ENCODE measurements around the gene OR6K2.

OR6K2 gene

DNA sequence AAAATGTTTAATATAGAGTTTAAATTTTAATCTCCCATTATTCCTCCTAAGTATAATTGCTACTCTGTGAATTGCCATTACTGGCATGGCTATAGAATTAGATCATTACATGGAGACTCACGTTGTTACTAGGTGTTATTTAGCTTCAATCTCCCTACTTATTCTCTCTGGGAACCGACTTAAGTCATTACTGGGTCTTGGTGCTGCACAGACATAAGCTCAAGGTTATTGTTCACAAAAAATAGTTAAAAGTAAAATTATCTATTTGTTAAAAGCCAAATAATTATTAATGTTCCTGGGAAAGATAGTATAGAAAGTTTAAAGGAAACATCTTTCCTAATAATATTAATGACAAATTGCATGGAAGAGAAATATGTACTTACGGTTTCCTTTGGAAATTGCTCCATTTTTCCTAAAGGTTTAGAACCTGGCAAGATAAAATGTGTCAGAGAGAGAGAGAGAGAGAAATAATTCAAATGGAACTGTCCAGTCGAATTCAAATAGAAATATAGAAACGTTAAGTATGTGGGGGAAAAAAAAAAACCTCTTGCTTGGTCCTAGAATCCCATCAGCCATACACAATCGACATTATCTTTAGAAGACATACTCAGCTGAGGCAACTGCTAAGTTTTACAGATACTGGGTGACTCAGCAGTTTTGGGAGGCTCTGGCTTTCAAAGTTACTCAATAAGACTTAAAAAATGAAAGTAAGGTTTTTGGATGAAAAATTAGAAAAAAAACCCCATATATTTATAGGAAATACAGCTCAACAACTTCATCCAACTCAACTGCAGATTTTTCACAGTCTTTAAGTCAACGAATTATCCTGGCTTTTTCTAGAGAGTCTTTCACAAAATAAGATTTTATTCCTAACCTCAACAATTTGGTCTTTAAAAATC lies 14.1 kb downstream of the OR6K2 start, which contains the start of gene SPTA1:
Gene SPTA1, minus strand, starts transcription at position 605 of the 899 bp plus-strand sequence. Its CDS starts 198 bp downstream, at position 407.
- no peak for DNase-seq (ENCODE audit: low read depth in 2 of 3, low spot score in 1 of 3)

DNA sequence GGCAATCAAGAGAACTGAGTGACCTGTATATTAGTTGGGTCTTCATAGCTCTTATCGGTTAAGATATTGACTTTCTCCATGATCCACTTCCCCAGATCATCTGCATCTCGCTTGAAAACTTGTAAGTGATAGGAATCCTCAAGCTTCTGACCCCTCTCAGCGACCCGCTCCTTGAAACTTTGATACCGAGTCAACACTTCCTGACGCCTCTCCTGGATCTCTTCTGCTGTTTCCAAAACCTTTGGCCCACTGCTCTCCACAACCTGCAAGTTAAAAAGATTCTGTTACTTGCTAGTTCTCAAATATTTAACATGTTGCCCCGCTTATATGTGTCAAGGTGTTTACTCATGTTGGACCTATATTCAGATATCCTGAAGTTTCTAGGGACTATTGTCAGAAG lies 15.4 kb downstream of the OR6K2 start:
- DNase-seq (ENCODE audit: low read depth in 2 of 3, low spot score in 1 of 3), result no peak

DNA sequence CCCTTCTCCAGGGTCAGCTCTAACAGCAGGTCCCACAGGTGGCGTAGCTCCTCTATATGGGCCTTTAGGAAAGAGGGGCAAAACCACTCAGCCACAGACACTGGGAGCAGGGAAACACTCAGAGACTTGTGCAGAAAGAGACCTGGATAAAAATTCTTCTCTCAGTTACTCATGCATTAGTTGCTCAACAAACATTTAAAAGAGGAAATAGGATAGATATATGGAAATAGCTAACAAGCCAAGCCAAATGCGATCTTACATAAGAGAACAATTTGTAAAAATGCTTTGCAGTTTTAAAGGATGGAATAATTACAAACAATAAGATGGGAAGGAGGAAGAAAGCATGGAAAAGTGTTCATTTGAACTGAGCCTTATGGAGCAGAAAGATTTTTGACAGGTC lies 18.8 kb downstream of the OR6K2 start:
- DNase-seq (ENCODE audit: low read depth in 2 of 3, low spot score in 1 of 3), result no peak

DNA sequence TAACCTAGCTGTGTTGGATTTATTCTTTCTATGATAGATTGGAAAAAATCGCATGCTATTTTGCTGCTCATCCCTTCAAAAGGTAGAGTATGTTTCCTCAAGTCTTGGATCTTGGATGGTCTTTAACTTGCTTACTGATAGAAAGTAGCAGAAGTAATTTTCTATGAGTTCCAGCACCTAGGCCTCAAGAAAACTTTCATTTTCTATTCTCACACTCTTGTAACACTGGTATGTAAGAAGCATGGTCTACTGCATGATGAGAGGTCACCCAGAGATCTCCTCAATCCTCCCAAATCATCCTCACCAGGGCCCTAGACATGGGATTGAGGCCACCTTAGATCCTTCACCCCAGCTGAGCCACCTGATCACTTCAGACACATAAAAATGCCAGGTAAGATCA lies 21.2 kb downstream of the OR6K2 start:
- no peak for DNase-seq (ENCODE audit: low read depth in 2 of 3, low spot score in 1 of 3)

DNA sequence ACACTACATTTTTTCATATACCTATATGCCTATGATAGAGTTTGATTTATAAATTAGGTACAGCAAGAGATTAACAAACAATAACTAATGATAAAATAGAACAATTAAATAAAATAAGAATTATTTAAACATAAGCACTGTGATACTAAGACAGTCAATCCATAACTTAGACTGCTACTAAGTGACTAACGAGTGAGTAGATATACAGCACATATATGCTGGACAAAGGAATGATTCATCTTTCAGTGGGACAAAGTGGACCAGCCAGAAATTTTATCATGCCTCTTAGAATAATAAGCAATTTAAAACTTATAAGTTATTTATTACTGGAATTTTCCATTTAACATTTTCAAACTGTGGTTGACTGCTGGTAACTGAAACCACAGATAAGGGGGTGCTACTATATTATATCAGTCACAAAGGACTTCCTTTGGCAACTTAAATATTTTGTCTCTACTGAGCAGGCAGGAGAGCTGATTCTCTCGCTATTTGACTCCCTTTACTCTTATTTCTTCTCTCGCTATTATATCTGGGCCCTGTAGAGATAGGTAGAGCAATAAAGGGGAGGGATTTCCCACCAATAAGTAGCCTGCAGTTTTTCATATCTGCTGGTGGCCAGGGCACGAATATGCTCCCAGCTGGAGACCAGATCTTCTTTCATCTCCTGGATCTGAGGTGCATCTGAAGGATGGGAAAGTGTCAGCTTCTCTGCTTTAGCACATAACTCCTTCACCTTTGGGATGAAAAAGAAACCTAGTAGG lies 24.7 kb downstream of the OR6K2 start:
- DNase-seq (ENCODE audit: low read depth in 2 of 3, low spot score in 1 of 3), result no peak

DNA sequence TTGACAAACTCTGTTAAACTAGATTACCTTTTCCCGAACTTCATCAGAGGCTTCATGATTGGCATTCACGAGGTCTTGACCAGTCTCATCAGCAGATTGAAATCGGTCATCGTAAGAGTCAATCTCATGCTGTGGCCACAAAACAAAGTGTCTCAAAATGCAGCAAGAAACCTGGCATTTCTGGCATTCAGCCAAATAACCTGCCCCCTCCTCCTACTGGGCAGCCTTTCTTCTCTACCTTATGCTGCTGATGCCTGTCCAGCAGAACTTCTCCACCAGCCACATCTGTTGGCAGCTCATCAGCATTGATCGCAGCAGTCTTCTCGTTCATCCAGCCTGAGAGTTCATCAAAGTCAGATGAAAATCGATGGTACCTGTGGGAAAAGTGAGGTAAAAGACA lies 26.1 kb downstream of the OR6K2 start:
- no peak for DNase-seq (ENCODE audit: low read depth in 2 of 3, low spot score in 1 of 3)

DNA sequence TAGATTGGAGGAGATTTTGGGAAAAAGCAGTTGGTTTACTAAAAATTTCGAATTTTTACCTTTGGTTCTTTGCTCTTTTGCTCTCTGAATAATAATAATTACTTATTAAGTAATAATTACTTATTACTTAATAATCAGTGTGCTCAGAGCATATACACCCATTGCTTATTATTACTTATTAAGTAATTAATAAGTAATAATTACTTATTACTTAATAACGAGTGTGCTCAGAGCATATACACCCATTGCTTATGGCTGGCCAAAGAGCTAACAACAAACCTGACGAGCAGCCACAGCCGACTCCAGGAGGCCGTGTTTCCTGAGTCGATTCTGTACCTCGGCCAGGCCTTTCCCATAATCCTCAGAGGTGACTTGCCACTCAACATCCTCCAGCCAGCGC lies 34.4 kb downstream of the OR6K2 start:
- DNase-seq (ENCODE audit: low read depth in 2 of 3, low spot score in 1 of 3), result no peak

DNA sequence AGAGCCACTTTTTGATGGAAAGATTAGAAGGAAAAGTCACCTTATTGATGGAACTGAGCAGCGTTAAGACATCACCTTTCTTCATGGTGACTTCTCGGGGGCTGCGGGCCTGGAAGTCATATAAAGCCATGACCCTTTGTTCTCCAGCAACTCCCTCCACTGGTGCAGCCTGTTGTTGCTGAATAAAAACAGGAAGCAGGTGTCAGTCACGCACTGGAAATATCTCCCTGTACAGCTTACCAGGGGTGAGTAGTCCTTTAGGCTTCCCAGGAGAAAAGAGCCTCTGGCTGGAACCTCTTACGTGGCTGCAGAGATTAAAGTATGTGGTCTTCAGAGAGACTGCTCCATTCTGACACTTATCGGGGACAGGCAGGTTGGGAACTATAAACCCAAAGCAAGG lies 45.9 kb downstream of the OR6K2 start:
- no peak for DNase-seq (ENCODE audit: low read depth in 2 of 3, low spot score in 1 of 3)

DNA sequence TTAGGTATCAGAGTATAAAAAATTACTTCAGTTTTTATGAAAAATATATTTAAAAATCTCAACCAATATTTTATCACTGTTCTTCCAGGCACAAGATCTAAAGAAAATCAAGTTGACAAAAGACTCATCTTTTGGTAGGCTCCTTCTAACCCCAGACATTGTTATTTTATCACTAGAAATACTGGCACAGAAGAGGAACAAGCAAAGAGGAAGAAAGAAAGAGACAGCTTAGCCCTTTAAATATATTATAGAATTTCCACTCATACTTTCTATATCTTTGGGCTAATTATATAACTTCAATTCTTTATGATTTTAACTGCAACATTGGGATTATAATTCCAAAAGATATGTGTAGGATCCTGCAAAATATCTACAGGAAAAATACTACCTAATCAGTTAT lies 46.4 kb downstream of the OR6K2 start:
- no peak for DNase-seq (ENCODE audit: low read depth in 2 of 3, low spot score in 1 of 3)

DNA sequence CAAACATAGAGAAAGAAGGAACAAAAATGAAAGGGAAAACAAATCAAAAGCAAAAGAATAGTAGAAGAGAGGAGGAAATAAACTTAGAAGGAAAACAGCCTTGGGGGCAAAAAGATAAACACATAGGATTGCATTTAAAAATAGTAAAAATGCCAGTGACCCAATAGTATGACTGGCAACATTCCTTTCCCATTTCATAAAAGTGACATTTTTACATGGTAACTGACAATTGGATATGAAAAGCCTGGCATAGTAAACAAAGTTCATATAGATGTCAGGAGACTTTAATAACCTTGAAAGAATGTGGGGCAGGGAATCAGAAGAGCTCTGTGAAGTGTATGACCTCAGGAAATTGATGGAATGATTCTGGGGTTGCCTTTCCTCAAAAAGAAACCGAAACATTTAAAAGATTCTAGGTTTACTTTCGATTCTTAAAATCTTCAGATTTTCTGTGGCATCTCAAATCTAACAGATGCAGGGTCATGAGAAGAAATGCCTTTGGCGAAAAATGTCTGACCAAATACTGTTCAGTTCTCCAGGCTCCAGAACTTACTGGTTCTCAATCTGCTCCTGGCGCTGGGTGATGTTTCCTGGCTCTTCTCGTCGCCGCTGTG lies 47.6 kb downstream of the OR6K2 start:
- DNase-seq (ENCODE audit: low read depth in 2 of 3, low spot score in 1 of 3), result no peak
